HUES48 (cell line): ENCODE measurements around the gene C1QTNF2.

ENCODE experiments used
- H3K27ac ChIP-seq: one replicate; pipeline ENCODE4 v1.7.0; 2013; ENCODE audit warnings: low read depth, low read length, inconsistent platforms
- H3K27me3 ChIP-seq: 2 replicates; pipeline ENCODE4 v1.6.1; 2013; ENCODE audit warnings: mild to moderate bottlenecking, low read length; ENCODE audit not compliant: control insufficient read depth, insufficient read depth
- H3K36me3 ChIP-seq: 2 replicates; pipeline ENCODE4 v1.6.1; 2013; ENCODE audit warnings: low read length; ENCODE audit not compliant: control insufficient read depth, insufficient read depth
- H3K4me1 ChIP-seq: 2 replicates; pipeline ENCODE4 v1.6.1; 2013; ENCODE audit warnings: mild to moderate bottlenecking, low read length; ENCODE audit not compliant: control insufficient read depth, insufficient read depth
- H3K4me3 ChIP-seq: 2 replicates; pipeline ENCODE4 v1.5.1; 2013; ENCODE audit warnings: mild to moderate bottlenecking, low read depth, low read length
- H3K9ac ChIP-seq: 2 replicates; pipeline ENCODE4 v1.6.1; 2013; ENCODE audit warnings: mild to moderate bottlenecking, low read depth, low read length, moderate library complexity
- H3K9me3 ChIP-seq: 2 replicates; pipeline ENCODE4 v1.6.1; 2013; ENCODE audit warnings: low read length; ENCODE audit not compliant: control insufficient read depth, insufficient read depth

Gene C1QTNF2

GRCh38 chr5:160371294-160371693 lies 868 bp upstream of the C1QTNF2 start:
- H3K9ac ChIP-seq: no peak overlapping the region
- H3K27me3 ChIP-seq: peaks cover 39% of the 10 kb centered on the region
- H3K4me1 ChIP-seq: no peaks in the 10 kb centered on the region
- no peak overlapping the region for H3K27ac ChIP-seq
- H3K36me3 ChIP-seq: no peaks in the 10 kb centered on the region
- no peak overlapping the region for H3K4me3 ChIP-seq
- H3K9me3 ChIP-seq: no peaks in the 10 kb centered on the region

DNA sequence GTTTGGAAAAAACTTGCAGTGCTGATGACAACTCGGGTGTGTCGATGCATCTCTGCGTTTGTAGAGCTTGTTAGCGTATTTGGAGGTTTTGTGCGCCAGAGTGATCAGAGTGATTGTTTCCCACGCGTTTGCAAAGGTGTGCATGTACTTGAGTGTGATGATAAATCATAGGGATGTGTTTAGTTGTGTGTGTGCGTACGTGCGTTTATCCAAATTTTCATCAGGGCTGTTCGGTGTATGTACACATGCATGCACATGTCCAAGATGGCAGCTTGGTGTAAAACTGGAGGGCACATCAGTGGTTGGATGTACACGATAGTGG lies 248 bp upstream of the C1QTNF2 start:
- peaks cover 39% of the 10 kb centered on the region for H3K27me3 ChIP-seq
- H3K9me3 ChIP-seq: no peaks in the 10 kb centered on the region
- H3K27ac ChIP-seq: no peak overlapping the region
- H3K4me3 ChIP-seq: peak overlapping the region; percentile 54
- H3K9ac ChIP-seq: no peak overlapping the region
- H3K36me3 ChIP-seq: no peaks in the 10 kb centered on the region
- no peaks in the 10 kb centered on the region for H3K4me1 ChIP-seq

DNA sequence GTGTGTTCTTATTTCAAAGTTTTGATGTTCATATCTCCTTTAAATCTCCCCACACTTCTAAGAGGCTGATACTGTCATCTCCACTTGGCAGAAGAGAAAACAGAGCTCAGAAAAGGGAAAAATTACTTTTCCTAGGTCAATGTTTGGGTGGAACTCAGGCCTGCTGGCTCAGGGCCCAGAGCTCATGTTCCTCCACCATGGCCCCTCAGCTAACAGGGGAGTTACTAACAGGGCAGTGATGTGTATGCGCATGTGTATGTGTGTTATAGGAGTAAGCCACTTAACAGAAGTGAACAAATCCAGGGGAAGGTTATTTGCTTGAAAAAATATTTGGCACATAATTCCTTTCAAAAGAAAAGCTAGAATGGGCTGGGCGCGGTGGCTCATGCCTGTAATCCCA lies 2.5 kb downstream of the C1QTNF2 start:
- H3K9ac ChIP-seq: no peak overlapping the region
- H3K27ac ChIP-seq: no peak overlapping the region
- H3K36me3 ChIP-seq: no peaks in the 10 kb centered on the region
- H3K9me3 ChIP-seq: no peaks in the 10 kb centered on the region
- H3K4me3 ChIP-seq: no peak overlapping the region
- no peaks in the 10 kb centered on the region for H3K4me1 ChIP-seq
- peaks cover 34% of the 10 kb centered on the region for H3K27me3 ChIP-seq

- Histone ChIP-seq H3K27me3 (peaks cover 34% of the 10 kb centered on the region), H3K4me1 (no peaks in the 10 kb centered on the region), H3K36me3 (no peaks in the 10 kb centered on the region), H3K4me3 (no peak overlapping the region), H3K27ac (no peak overlapping the region), H3K9ac (no peak overlapping the region), H3K9me3 (no peaks in the 10 kb centered on the region)
Measured at GRCh38 chr5:160367261-160367660, 3.2 kb downstream of the C1QTNF2 start.

- no peaks in the 10 kb centered on the region for H3K4me1 ChIP-seq
- no peaks in the 10 kb centered on the region for H3K36me3 ChIP-seq
- no peak overlapping the region for H3K9ac ChIP-seq
- H3K27me3 ChIP-seq: peaks cover 27% of the 10 kb centered on the region
- H3K4me3 ChIP-seq: no peak overlapping the region
- no peak overlapping the region for H3K27ac ChIP-seq
- no peaks in the 10 kb centered on the region for H3K9me3 ChIP-seq
Measured at GRCh38 chr5:160366230-160366629, 4.2 kb downstream of the C1QTNF2 start.

GRCh38 chr5:160363660-160364395 lies 6.6 kb downstream of the C1QTNF2 start:
- H3K4me1 ChIP-seq: peaks cover 7% of the 10 kb centered on the region; the same call in 1 of the 2 replicates
- no peak overlapping the region for H3K9ac ChIP-seq
- H3K36me3 ChIP-seq: no peaks in the 10 kb centered on the region
- peaks cover 4% of the 10 kb centered on the region for H3K27me3 ChIP-seq
- H3K4me3 ChIP-seq: no peak overlapping the region
- no peak overlapping the region for H3K27ac ChIP-seq
- no peaks in the 10 kb centered on the region for H3K9me3 ChIP-seq

DNA sequence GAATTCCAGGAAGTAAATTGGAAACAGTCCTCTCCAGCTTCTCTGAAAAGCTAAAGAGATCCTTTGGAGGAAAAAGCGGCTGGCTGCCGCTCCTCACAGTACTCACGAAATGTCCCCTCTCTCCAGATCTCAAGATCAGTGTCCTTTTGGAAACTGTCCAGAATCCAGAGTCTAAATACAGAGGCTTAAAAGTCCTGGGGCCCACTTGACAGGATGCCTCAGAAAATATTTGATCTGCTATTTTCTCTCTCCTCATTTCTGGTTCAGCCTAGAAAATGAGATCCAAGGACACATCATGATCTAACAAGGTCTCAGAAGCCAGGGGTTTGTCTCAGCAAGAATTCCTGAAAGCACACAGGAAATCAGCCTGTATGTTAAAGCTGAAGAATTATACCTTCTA lies 7.2 kb downstream of the C1QTNF2 start:
- Histone ChIP-seq H3K4me3 (no peak overlapping the region), H3K9me3 (no peaks in the 10 kb centered on the region), H3K27ac (no peak overlapping the region), H3K27me3 (no peaks in the 10 kb centered on the region), H3K9ac (no peak overlapping the region), H3K4me1 (peaks cover 7% of the 10 kb centered on the region; the same call in 1 of the 2 replicates), H3K36me3 (no peaks in the 10 kb centered on the region)

- no peak overlapping the region for H3K9ac ChIP-seq
- H3K4me1 ChIP-seq: peaks cover 7% of the 10 kb centered on the region; the same call in 1 of the 2 replicates
- H3K36me3 ChIP-seq: no peaks in the 10 kb centered on the region
- H3K27me3 ChIP-seq: no peaks in the 10 kb centered on the region
- no peak overlapping the region for H3K27ac ChIP-seq
- H3K9me3 ChIP-seq: no peaks in the 10 kb centered on the region
- no peak overlapping the region for H3K4me3 ChIP-seq
Measured at GRCh38 chr5:160361624-160362228, 8.7 kb downstream of the C1QTNF2 start.

DNA sequence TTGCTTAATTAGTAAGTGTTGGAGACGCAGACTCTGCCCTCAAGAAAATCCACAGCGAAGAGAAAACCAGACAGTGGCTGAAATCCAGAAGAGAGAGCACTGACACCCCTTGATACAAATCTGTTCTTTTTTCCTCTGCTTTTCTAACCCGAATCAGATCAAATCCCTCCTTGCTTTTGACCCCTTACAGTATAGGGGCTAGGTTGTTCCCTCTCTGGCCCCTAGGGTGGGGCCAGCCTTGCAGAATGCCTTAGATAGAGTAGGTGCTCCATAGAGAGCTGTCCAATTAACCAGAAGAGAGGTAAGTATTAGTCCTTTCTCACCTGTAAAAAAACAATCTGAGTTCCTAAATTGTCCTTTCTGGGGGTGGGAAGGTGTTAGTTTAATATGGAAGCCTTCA lies 10.1 kb downstream of the C1QTNF2 start:
- Histone ChIP-seq H3K9me3 (no peaks in the 10 kb centered on the region), H3K27ac (no peak overlapping the region), H3K36me3 (no peaks in the 10 kb centered on the region), H3K4me3 (no peak overlapping the region), H3K9ac (no peak overlapping the region), H3K27me3 (no peaks in the 10 kb centered on the region), H3K4me1 (peaks cover 7% of the 10 kb centered on the region; the same call in 1 of the 2 replicates)

DNA sequence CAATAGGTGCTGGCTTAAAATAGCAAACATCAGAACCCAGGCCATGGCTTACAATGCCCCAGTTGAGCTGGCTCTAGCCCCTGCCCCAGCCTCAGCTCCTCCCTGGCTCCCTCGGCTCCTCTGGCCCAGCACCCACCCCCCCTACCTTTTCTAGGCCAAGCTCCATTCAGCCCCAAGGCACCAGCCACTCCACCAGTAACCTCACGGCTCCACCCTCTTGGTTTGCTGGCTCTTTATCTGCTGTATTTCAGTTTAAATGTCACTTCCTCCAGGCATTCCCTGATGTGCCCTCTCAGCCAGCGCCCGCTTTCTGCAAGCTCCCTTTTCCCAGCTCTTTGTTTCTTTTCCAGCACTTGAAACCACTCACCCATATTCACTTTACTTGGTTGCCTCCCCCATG lies 10.6 kb downstream of the C1QTNF2 start:
- Histone ChIP-seq H3K9ac (no peak overlapping the region), H3K4me3 (no peak overlapping the region), H3K27ac (no peak overlapping the region), H3K36me3 (no peaks in the 10 kb centered on the region), H3K4me1 (peaks cover 7% of the 10 kb centered on the region; the same call in 1 of the 2 replicates), H3K9me3 (no peaks in the 10 kb centered on the region), H3K27me3 (no peaks in the 10 kb centered on the region)

- Histone ChIP-seq H3K4me1 (peaks cover 7% of the 10 kb centered on the region; the same call in 1 of the 2 replicates), H3K9ac (no peak overlapping the region)
Measured at GRCh38 chr5:160359242-160359641, 11.2 kb downstream of the C1QTNF2 start.

More at GRCh38 chr5:160359242-160359641, 11.2 kb downstream of the C1QTNF2 start:
- Histone ChIP-seq H3K4me3 (no peak overlapping the region), H3K9me3 (no peaks in the 10 kb centered on the region), H3K36me3 (no peaks in the 10 kb centered on the region), H3K27ac (no peak overlapping the region), H3K27me3 (no peaks in the 10 kb centered on the region)
